HG03280 (cell line): Measurements from ENCODE around the gene PCNP.
"Not testable (repeated sequence)": the region's sequence is repeated elsewhere in the genome, so short reads cannot be mapped to it uniquely, and the experiment has no call there.

Source experiments
- ATAC-seq: cut with Tn5 transposase; IDR thresholded peaks from one replicate; pipeline ENCODE4 v1.9.1; 2021; ENCODE audit warnings: mild to moderate bottlenecking, moderate library complexity; ENCODE audit not compliant: unreplicated experiment

Gene PCNP, protein sequence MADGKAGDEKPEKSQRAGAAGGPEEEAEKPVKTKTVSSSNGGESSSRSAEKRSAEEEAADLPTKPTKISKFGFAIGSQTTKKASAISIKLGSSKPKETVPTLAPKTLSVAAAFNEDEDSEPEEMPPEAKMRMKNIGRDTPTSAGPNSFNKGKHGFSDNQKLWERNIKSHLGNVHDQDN

DNA sequence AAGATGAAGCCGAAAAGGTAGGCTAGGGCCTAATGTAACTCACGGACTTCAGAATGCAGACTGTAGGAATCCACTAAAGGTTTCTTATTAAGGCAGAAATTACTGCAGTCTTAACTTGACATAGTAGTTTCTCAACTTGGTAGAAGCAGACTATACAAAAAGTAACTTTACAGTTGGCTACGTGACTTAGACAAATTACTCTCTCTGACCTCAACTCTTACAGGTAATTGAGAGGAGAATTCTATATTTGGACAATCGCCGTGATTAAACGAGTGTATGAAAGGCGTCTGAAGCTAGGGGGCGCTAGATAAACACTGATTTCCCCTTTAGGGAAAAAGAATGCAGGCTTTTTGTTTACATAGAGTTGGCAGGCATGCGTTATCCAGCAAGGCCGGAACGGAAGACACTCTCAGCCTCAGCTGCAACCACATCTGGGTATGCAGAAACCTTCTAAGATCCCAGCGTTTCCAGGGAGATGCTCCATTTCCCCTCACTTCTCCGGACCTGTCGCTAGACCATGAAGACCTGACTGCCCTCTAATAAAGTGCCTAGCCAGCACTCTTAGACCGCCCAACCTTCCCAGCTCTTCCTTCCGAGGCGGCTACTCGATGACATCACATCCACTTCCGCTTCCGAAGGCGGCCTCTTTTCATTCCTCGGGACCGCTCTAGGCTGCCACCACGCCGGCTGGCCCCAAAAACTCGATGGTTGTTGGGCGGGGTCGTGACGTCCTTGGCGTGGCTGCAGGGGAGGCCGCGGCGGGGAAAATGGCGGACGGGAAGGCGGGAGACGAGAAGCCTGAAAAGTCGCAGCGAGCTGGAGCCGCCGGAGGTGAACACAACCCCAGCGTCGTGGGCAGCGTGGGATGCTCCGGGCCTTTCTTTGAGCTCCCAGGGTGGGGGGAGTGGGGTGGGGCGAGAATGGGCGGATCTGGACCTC lies at the start of gene PCNP:
TSS of gene PCNP (plus strand) at position 732 of the 939 bp plus-strand sequence. CDS start at position 768, 36 bp downstream.
- peak; percentile 89 for ATAC-seq

DNA sequence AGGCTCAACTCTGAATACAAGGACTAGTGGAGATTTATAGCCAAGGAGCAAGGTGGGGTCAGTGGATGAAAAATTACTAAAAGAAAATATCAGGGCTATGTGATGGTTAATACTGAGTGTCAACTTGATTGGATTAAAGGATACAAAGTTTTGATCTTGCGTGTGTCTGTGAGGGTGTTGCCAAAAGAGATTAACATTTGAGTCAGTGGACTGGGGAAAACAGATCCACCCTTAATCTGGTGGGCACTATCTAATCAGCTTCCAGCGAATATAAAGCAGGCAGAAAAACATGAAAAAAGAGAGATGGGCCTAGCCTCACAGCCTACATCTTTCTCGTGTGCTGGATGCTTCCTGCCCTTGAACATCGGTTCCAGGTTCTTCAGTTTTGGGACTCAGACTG lies 46.5 kb upstream of the PCNP start:
- no peak for ATAC-seq

DNA sequence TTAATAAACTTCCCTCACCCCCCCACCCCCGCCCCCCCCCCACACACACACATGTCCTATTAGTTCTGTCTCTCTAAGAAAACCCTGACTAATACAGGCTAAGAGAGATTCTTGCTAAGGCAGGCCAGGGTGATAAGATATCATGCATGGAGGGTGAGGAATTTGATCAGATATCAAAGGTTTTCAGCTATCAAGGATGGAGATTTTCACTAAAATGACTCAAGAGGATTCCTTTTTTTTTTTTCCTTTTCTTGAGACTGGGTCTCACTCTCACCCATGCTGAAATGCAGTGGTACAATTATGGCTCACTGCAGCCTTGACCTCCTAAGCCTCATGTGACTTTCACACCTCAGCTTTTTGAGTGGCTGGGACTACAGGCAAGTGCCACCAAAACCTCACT lies 46.1 kb upstream of the PCNP start:
- ATAC-seq: no peak

DNA sequence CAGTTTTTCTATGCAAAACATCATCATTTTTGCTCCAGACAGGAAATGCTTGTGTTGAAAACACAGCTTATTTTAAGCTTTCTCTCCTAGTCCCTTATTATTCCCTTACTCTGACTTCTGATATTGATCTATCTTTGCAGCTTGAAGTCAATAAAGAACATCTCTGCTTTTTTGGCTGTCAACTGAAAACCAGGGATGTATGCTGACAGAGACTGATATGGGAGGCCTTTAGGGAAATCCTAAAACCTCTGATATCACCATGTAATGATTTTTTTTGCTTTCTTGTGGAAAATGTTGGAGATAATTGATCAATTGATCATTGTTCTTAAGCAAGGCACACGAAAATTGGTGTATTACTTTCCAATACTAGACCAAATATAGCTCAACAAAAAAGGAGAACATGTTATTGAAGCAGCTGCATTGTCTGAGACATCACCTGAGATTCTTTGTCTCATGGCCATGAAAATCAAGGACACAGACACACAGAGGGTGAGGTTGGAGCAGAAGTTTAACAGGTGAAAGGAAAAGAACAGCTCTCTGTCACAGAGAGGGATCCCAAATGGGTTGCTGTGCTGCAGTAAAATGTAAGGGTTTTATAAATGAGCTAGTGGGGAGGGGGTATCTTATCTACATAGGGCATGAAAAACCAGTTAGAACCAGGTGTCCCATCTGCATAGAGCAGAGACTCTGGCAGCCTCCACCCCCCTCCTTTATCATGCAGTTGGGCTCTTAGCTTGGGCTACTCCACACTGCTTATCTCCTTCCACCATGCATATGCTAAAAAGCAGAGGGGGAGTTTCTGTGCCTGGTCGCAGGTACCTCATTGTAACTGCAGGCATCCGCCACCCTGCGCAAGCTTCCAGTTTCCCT lies 43.9 kb upstream of the PCNP start:
- no peak for ATAC-seq

DNA sequence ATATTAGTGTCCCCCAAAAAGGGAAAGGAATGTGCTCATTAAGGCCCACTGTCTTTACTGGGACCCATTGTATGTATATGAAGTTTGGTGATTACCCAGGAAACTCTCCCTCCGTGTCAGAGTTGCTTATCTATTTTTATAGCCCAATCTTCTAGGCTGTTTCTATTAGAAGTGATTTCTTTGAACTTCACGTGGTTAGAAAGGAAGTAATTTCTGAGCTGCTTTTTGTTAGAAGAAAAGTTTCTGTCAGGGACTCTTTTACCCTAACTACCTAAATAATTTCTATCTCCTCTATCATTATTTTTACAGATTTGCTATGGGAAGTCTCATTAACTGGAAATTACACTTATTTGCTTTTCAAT lies 43.3 kb upstream of the PCNP start:
- no peak for ATAC-seq

DNA sequence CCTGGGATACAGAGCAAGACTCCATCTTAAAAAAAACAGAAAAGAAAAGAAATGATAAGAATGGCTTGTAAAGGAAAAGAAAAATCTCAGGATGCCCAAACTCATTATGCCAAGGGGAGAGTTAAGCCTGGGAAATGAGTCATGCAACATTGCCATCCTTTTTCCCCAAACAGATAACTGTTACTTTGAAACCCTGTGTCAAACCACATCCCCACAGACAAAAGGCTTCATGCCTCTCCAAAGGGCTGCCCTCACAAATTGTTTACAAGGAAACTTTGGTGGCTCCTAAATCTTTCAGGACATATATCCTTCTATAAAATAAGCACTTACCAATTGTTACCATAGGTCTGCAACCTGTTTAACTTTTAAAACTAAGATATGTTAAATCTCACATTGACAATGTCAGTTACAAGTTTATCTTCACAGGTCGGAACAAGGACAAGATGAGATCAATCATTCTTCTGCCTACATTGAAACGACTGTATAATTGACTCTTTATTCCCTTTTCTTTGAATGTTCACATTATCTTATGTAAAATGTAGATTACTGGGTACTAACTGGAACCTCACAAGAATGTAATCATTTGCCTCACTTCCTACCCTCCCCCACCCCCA lies 42.4 kb upstream of the PCNP start:
- ATAC-seq: no peak

DNA sequence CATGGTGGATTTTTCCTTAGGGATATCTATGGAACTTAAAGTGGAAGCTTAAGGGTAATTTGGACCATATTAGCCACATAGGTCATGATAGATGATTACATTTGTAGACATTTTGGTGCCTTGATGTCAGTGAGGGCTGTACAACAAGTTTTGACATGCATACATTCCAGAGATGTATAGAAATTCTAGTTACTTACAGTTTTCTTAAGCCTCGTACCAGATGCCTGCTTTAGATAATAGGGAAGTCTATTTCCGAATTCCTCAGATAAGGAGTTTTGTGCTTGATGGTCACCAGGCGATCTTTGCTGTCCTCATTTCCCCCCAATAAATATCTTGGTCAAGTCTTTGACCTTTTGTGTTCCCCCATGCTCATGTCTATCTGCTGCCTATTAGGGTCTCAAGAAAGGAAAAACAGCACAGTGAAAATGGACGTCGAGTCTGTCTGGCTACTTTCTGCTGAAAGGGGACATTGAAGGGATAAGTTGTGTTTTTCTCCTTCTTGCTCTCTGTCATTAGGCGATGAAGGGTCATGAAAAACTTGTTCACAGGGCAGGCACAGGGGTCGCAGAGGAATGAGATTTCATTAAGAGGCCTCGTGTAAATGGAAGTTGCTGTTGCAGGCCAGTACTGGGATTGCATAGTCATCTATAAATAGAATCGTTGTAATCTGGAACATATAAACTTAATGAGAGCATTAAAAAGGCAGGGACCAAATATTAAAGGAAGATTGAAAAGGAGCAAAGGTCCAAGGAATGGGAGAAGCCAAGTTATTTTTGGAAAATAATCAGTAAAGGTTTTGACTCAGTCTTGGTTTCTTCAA lies 41.0 kb upstream of the PCNP start:
- no peak for ATAC-seq

DNA sequence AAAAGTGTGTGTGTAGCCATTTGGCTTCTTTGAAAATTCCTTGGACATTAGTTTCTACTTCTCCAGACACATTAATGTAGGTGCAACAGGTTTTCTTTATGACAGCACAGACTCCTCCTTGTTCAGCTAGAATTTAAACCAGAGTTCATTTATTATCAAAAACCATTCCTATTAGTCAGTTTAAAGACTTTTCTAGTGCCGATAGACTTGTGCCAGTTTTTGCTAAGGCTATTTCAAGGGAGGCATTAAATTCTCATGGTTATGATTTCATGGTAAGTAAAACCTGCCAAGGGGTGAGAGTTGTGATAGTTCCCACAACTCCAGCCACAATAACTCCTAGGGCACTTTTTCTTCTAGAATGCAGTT lies 40.4 kb upstream of the PCNP start:
- no peak for ATAC-seq

DNA sequence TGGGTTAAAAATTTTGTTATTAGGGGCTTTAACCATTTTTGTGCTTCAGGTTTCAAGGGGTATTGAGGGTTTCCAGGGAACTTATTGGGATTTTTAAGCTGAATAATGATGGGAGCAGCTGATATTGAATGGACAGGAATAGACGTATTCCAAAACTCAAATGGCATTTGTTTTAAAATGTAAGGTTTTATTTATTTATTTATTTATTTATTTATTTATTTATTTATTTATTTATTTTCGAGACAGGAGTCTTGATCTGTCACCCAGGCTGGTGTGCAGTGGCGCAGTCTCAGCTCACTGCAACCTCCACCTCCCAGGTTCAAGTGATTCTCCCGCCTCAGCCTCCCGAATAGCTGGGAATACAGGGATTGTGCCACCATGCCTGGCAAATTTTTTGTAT lies 38.8 kb upstream of the PCNP start:
- ATAC-seq: no peak

DNA sequence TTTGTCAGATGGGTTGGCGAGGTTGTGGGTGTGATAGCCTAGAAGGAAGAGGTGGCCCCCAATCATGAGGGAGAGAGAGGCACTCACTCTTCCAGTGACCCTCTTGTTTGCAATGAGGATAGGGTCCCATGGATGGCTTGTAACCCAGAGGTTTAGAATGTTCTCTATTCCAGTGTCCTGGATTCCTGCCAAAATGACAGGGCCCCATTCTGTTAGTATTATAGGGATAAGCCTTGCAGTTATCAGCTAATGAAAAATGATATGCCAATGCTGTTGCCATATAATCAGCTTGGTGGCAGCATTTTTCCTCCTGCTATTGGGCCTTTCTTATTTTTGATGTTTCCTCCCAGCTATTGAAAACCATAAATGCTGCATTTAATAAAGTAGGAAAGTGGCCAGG lies 37.7 kb upstream of the PCNP start:
- ATAC-seq: no peak

DNA sequence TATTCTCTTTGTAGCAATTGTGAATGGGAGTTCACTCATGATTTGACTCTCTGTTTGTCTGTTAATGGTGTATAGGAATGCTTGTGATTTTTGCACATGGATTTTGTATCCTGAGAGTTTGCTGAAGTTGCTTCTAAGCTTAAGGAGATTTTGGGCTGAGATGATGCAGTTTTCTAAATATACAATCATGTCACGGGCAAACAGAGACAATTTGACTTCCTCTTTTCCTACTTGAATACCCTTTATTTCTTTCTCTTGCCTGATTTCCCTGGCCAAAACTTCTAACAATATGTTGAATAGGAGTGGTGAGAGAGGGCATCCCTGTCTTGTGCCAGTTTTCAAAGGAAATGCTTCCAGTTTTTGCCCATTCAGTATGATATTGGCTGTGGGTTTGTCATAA lies 37.0 kb upstream of the PCNP start:
- ATAC-seq: not testable (repeated sequence)

DNA sequence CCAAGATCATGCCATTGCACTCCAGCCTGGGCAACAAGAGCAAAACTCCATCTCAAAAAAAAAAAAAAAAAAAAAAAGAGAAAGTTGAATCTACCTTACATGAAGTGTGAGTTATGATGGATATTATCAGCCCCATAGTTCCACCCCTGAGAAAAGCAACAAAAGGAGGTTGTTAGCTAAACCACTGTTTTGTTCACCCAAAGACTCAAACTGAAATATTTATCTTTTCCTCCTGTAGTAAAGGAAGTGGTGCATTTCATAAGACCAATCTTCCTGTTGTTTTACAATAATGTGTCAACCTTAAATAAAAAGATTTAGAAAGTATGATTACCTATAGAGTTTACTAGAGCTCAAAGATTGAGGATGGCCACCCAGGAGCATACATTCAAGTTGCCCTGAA lies 31.0 kb upstream of the PCNP start:
- no peak for ATAC-seq

DNA sequence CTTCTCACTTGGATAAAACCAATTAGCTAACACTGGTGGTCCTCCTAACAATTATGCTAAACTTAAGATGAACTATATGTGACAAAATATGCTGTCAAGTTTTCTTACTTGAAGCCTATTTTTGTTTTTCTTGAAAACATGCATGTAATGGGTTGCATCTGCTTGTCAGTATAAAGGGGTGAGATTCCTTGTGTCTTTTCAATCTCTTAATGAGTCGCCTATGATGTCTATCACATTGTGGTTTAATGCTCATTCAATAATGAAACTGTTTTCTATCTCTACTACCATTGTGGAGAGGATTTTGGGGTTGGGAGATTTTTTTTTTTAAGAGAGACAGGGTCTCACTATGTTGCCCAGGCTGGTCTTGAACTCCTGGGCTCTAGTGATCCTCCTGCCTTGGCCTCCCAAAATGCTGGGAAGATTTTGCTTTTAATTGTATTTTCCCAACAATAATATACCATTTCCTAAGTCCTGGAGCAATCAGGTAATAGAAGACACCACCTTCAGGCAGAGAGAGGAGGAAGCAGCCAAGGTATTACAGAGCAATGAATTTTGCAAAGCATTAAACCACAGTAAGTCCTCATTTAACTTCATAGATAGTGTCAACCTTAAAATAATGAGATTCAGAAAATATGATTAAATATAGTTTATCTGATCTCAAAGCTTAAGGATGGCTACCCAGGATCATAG lies 29.7 kb upstream of the PCNP start:
- no peak for ATAC-seq

DNA sequence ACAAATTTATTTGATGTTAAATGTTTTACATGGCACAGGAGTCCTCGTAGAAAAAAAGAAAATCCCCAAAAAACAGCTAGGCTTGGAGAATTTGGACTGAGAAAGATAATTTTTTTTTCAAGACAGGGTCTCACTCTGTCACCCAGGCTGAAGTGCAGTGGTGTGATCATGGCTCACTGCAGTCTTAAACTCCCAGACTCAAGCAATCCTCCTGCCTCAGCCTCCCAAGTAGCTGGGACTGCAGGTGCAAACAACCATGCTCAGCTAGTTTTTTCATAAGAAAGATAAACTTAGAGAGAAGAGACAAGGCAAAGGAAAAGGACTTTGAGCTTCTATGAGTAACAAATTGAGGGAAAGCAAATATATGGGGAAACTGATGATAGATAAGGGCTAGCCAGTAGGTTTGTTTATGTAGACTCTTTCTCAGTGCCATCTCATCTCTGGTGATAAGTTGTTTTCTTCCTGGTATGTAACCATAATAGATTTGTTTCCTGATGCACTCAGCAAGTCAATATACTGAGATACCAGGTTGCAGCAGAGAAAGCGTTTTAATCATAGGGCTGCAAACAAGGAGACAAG lies 25.4 kb upstream of the PCNP start:
- no peak for ATAC-seq

DNA sequence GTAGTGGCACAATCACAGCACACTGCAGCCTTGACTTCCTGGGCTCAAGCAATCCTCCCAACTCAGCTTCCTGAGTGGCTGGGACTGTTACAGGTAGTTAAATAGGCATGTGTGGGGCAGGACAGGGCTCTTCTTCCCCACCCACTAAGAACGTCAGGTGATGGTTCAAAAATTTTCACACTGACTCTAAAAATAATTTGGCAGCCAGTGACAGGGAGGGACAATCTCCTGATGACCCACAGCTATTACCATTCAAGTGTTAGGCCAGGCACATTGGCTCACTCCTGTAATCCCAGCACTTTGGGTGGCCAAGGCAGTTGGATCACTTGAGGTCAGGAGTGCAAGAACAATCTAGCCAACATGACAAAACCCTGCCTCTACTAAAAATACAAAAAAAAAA lies 24.5 kb upstream of the PCNP start:
- ATAC-seq: no peak

DNA sequence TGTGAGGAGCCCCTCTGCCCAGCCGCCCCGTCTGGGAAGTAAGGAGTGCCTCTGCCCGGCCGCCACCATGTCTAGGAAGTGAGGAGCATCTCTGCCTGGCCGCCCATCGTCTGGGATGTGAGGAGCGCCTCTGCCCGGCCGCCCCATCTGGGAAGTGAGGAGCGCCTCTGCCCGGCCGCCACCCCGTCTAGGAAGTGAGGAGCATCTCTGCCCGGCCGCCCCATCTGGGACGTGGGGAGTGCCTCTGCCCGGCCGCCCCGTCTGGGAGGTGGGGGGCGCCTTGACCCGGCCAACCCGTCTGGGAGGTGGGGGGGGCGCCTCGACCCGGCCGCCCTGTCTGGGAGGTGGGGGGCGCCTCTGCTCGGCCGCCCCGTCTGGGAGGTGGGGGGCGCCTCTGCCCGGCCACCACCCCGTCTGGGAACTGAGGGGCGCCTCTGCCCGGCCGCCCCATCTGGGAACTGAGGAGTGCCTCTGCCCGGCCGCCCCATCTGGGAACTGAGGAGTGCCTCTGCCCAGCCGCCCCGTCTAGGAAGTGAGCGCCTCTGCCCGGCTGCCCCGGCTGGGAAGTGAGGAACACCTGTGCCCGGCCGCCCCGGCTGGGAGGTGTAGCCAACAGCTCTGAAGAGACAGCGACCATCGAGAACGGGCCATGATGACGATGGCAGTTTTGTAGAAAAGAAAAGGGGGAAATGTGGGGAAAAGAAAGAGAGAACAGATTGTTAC lies 22.5 kb upstream of the PCNP start:
- not testable (repeated sequence) for ATAC-seq

DNA sequence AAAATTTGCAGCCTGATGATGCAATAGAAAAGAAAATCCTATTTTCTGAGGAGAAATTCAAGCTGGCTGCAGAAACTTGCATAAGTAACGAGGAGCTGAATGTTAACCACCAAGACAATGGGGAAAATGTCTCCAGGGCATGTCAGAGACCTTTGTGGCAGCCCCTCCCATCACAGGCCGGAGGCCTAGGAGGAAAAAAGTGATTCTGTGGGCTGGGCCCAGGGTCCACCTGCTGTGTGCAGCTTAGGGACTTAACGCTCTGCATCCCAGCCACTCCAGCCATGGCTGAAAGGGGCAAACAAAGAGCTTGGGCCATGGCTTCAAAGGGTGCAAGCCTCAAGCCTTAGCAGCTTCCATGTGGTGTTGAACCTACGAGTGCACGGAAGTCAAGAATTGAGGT lies 20.6 kb upstream of the PCNP start:
- ATAC-seq: not testable (repeated sequence)

DNA sequence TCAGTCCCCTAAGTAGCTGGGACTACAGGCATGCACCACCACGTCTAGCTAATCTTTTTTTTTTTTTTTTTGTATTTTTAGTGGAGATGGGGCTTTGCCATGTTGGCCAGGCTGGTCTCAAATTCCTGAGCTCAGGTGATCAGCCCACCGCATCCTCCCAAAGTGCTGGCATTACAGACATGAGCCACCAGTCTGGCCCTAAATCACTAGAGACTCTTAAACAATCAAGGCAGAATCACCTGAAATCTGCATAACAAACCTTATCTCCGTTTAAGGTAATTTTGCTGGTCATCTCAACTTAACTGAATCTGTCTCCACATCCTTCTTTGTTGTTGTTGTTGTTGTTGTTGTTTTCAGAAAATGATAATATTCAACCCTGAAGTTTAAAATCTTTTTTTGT lies 17.9 kb upstream of the PCNP start:
- no peak for ATAC-seq
